Activated T-helper 2 cell treated with anti-CD3 and anti-CD28 coated beads, Interferon-gamma antibody, Interleukin-2, Interleukin-4, amounts not matched to agents 10 μg/mL and 5 μg/mL and 100 μg/mL, durations not matched to agents 14 hours and 24 hours and 36 hours (primary cell): ENCODE measurements around the gene CTNNBL1. TPM values are rescaled to one million over a fixed set of nuclear protein-coding genes. Genes with fewer than 3 reads are reported as not detected.
"Not testable (repeated sequence)": the region's sequence is repeated elsewhere in the genome, so short reads cannot be mapped to it uniquely, and the experiment has no call there.

Experiments used
- DNase-seq: peaks from one replicate; pipeline ENCODE4 v3.0.0; 2021; ENCODE audit warnings: low spot score
- H3K27ac Mint-ChIP-seq: one replicate; pipeline ENCODE4 v1.8.0; 2021; ENCODE audit warnings: mixed read lengths
- H3K27me3 Mint-ChIP-seq: one replicate; pipeline ENCODE4 v1.8.0; 2021; ENCODE audit warnings: low read depth, mixed read lengths
- H3K36me3 Mint-ChIP-seq: one replicate; pipeline ENCODE4 v1.8.0; 2021; ENCODE audit warnings: low read depth, mixed read lengths
- H3K4me1 Mint-ChIP-seq: one replicate; pipeline ENCODE4 v1.8.0; 2021; ENCODE audit warnings: low read depth, mixed read lengths
- H3K4me3 Mint-ChIP-seq: one replicate; pipeline ENCODE4 v1.8.0; 2021; ENCODE audit warnings: low read depth, mild to moderate bottlenecking, moderate library complexity, mixed read lengths
- H3K9me3 Mint-ChIP-seq: one replicate; pipeline ENCODE4 v1.8.0; 2021; ENCODE audit warnings: mixed read lengths
- intact Hi-C: fragments of 100-400 bp; cut with micrococcal nuclease; formaldehyde crosslinking; loops from one replicate; pipeline ENCODE4 v1.15.1; 2023
- total RNA-seq: library from RNA; stranded (reverse); gene quantifications from 2 replicates; pipeline ENCODE4 v1.2.3, GENCODE V29; 2022

Gene CTNNBL1
- total RNA-seq, 1 donor from 2014 or later, result 108 TPM

DNA sequence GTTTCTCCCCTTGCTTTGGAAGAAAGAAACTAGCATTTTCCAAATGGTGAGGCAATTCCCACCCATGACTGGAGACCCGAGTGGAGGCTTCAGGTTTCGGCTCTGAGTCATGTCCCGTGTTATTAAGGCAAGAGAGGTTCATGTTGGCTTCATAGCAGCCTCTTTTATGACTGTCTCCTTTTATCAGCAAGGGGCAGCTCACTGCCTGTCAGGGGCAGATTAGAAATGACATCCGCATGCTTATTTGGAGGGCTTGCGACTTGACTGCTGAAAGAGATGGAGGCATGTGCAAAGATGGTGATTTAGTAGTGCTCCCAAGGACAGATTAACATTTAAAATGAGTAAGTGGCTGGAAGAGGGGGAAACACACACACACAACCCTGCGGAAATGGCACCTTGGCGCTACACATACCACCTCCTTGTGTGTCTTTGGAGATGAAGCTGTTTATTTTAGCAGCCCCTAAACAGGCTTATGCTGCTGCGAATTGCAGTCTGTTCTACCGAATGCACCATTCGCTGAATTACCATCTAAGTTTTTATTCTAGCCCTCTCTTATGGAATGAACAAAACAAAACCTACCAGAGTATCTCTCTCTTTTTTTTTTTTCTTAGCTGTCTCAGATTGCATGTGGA lies 157.0 kb downstream of the CTNNBL1 start:
- H3K9me3 Mint-ChIP-seq, result no peaks in the 10 kb centered on the region
- intact Hi-C loops, result loop anchor here (10.0 kb wide), 1 partner anchor 144 kb away; no protein-coding TSS in a partner anchor
- peaks cover 13% of the 10 kb centered on the region for H3K4me1 Mint-ChIP-seq
- H3K4me3 Mint-ChIP-seq, result no peak overlapping the region
- H3K27ac Mint-ChIP-seq, result no peak overlapping the region
- no peaks in the 10 kb centered on the region for H3K27me3 Mint-ChIP-seq
- DNase-seq, result no peak
- H3K36me3 Mint-ChIP-seq, result peaks cover 33% of the 10 kb centered on the region

DNA sequence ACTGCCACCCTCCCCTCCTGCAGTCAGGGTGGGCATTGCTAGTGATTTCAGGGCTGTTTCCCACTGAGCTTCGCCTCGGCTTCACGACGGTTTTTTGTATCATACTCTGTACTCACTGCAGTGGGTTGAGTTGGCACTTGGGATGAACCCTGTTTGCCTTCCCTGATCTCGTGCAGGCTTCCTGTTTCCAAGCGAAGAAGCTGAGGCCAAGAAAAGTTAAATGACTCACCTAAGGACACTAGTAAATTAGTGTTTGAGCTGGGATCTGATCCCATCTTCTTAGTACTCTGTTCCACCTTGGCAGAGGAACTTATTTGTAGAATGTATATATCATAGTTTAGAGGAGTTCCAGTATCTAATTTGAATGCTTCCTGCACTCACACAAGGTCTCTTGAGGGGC lies 158.8 kb downstream of the CTNNBL1 start:
- intact Hi-C loops, result loop anchor here (10.0 kb wide), 1 partner anchor 142 kb away; no protein-coding TSS in a partner anchor

DNA sequence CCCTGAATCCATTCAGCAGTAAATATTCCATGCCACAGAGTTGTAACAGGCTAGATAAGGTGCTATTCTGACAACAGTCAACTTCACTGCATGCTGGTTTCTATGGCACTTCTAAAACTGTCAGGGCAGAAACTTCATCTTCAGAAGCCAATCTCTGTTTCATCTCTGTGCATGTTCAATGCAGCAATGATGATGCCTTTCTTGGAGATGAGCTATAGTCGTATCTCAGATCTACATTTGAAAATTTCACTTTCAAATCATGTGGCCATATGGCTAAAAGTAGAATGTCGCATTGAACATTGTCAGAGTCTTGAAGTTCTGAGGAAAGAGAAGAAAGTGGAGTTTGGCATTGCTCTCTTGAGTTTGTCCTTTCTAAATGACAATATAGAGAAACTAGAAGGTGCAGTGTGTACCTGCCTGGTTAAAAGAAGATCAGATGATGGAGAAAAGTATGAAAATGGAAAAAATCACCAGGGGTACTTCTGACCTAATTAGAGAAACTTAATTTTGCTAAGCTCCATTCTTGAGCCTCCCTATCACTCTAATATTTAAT lies 160.1 kb downstream of the CTNNBL1 start:
- DNase-seq, result no peak
- H3K27ac Mint-ChIP-seq, result peak overlapping the region; percentile 90
- H3K27me3 Mint-ChIP-seq, result no peaks in the 10 kb centered on the region
- no peaks in the 10 kb centered on the region for H3K9me3 Mint-ChIP-seq
- peaks cover 41% of the 10 kb centered on the region for H3K36me3 Mint-ChIP-seq
- H3K4me1 Mint-ChIP-seq, result peaks cover 25% of the 10 kb centered on the region
- intact Hi-C loops, result loop anchor here (10.0 kb wide), 1 partner anchor 141 kb away; no protein-coding TSS in a partner anchor
- H3K4me3 Mint-ChIP-seq, result no peak overlapping the region

More for the DNA sequence above, 158.8 kb downstream of the CTNNBL1 start:
- H3K4me3 Mint-ChIP-seq, result no peak overlapping the region
- DNase-seq, result no peak
- peaks cover 34% of the 10 kb centered on the region for H3K36me3 Mint-ChIP-seq
- no peaks in the 10 kb centered on the region for H3K9me3 Mint-ChIP-seq
- no peak overlapping the region for H3K27ac Mint-ChIP-seq
- no peaks in the 10 kb centered on the region for H3K27me3 Mint-ChIP-seq
- H3K4me1 Mint-ChIP-seq, result peaks cover 25% of the 10 kb centered on the region

DNA sequence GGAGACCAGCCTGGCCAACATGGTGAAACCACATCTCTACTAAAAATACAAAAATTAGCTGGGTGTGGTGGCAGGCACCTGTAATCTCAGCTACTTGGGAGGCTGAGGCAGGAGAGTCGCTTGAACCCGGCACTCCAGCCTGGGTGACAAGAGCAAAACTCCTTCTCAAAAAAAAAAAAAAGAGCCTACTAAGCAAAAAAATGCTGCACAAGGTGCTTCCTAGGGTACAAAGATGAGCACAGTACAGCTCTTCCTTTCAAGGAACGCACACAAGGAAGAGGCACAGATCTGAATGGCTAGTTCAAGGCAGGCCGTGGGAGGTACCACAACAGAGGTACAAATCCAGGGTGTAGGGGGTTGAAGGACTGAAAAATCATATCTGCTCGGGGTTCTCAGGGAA lies 162.2 kb downstream of the CTNNBL1 start:
- Mint-ChIP-seq H3K36me3 (peaks cover 49% of the 10 kb centered on the region), H3K27ac (peak overlapping the region; percentile 77), H3K4me1 (peaks cover 25% of the 10 kb centered on the region)
- DNase-seq, H3K9me3 Mint-ChIP-seq, H3K4me3 Mint-ChIP-seq, H3K27me3 Mint-ChIP-seq: not testable (repeated sequence)
- intact Hi-C loops, result loop anchor here (10.0 kb wide), 1 partner anchor 139 kb away; no protein-coding TSS in a partner anchor

DNA sequence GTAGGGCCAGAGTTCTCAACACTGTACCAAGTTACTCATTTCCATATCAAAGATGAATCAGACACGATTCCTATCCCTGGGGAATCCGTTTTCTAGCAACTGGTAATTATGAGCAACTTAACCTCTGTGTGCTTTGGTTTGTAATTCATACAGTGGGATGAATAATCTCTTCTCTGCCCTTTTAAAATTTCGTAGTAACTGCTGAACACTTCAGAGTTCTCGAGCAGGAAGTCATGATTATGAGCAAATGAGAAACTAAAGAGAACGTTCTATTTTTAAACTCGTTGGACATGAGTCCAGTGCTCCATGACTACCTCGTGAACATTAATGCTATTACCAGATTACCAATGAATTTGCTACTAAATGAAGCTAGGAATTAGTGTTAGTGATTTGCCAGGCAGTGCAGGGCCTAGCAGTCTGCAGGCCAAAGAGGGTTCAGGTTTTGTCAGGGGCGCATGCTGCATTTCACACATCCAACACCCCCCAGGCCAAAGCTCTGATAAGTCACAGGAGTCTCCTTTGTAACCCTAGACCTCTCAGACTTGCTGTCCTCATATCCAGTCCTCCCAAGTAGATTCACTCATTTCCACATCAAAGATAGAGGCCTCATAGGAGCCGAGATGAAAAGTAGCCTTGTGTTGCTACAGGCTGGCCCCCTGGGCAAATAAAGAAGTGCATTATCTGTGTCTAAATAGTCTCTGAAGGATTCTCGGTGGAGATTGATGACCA lies 163.3 kb downstream of the CTNNBL1 start:
- Mint-ChIP-seq H3K36me3 (peaks cover 47% of the 10 kb centered on the region), H3K9me3 (no peaks in the 10 kb centered on the region), H3K27ac (peak overlapping the region; percentile 77), H3K4me1 (peaks cover 25% of the 10 kb centered on the region), H3K27me3 (no peaks in the 10 kb centered on the region), H3K4me3 (no peak overlapping the region)
- intact Hi-C loops, result loop anchor here (10.0 kb wide), 1 partner anchor 138 kb away; no protein-coding TSS in a partner anchor
- no peak for DNase-seq

DNA sequence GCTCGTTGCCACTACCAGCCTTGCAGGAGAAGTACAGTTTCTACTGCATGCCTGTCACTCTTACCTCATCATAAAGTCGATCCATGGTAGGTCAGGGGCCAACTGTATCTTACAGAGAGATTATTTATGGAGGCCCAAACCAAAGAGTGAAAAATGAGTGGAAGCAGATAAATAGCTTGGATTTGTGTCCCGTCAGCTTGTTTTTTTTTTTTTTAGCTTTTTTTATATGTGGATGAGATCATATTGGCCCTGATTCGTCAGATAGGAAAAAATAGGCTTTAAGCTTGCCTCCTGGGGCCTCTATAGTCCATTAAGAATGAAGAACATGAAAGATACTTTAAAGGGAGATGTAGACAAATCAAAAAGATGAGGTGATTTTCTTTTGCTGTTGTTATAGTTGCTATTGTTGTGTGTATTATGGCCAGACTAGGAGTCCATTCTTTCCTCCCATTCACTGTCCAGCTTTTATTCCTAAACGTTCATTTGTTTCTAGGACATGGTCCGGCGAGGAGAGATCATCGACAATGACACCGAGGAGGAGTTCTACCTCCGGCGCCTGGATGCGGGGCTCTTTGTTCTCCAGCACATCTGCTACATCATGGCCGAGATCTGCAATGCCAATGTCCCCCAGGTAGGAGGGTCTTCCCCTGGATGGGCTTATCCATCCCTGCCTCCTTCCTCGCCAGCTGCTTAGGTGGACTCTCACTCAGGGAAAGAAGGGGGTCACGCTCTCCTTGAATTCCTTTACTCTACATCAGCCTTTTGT lies 165.8 kb downstream of the CTNNBL1 start:
- Mint-ChIP-seq H3K9me3 (no peaks in the 10 kb centered on the region), H3K4me1 (peaks cover 15% of the 10 kb centered on the region), H3K36me3 (peaks cover 40% of the 10 kb centered on the region), H3K4me3 (no peak overlapping the region), H3K27ac (no peak overlapping the region), H3K27me3 (no peaks in the 10 kb centered on the region)
- no peak for DNase-seq
- intact Hi-C loops, result loop anchor here (10.0 kb wide), 1 partner anchor 135 kb away; no protein-coding TSS in a partner anchor

DNA sequence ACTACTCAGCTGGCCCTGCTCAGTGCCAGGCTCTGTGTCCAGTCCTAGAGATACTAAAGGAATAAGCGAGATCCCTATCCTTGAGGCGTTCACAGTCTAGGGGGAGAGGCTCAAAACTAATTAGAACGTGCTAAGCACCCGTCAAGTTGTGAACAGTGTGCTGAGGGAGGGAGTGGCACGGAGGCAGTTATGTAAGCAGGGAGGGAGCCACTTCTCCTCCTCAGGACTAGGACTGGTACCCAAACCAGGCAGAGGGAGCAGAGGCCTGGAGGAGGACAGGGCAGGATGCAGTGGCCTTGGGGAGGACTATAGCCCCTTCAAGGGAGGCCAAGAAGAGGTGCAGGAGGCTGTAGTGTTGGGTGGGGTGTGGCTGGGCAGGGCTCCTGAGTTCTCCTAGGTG lies 169.5 kb downstream of the CTNNBL1 start:
- Mint-ChIP-seq H3K4me3 (no peak overlapping the region), H3K4me1 (no peaks in the 10 kb centered on the region), H3K9me3 (no peaks in the 10 kb centered on the region), H3K36me3 (peaks cover 19% of the 10 kb centered on the region), H3K27me3 (no peaks in the 10 kb centered on the region), H3K27ac (no peak overlapping the region)
- DNase-seq, result no peak
- intact Hi-C loops, result no loop called here

DNA sequence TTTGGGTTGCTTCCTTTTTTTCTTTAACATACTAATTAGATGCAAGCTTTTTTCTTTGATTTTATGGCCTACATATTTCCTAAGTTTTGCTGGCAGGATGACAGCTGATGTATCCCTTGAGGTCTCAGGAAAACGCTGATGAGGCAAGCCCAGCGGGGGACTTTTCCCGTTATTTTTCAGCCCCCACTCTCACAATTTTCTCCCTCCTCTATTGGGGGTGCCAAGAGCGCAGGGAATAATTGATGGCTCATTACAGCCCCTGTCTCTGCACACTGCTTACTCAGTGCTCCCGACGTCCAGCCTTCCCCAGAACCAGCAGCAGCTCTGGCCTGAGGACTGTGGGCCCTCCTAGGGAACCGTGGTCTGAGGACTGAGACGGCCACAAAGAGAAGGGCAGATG lies 170.5 kb downstream of the CTNNBL1 start:
- Mint-ChIP-seq H3K27me3 (no peaks in the 10 kb centered on the region), H3K4me3 (no peak overlapping the region), H3K4me1 (no peaks in the 10 kb centered on the region), H3K36me3 (peaks cover 14% of the 10 kb centered on the region), H3K9me3 (no peaks in the 10 kb centered on the region), H3K27ac (no peak overlapping the region)
- intact Hi-C loops, result no loop called here
- no peak for DNase-seq

DNA sequence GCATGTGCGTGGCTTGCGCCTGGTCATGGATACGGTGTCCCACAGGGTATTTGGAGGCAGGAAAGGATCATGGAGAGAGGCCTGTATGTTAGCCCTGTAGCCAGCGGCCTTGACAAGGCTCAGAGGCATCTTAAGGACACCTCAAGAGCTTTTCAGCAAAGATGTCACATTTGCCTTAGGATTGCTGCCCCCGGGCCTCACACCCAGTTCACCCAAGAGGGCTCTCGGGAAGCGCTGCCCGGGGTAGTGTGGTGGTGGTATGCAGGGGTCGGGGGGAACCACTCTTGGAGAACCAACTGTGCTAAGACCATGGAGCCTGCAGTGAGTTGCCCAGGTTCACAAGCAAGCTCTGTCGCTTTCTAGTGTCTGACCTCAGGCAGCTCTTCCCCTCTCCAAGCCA lies 172.2 kb downstream of the CTNNBL1 start:
- Mint-ChIP-seq H3K9me3 (no peaks in the 10 kb centered on the region), H3K27me3 (no peaks in the 10 kb centered on the region), H3K4me3 (no peak overlapping the region), H3K4me1 (no peaks in the 10 kb centered on the region), H3K36me3 (peaks cover 10% of the 10 kb centered on the region), H3K27ac (no peak overlapping the region)
- intact Hi-C loops, result no loop called here
- DNase-seq, result no peak

DNA sequence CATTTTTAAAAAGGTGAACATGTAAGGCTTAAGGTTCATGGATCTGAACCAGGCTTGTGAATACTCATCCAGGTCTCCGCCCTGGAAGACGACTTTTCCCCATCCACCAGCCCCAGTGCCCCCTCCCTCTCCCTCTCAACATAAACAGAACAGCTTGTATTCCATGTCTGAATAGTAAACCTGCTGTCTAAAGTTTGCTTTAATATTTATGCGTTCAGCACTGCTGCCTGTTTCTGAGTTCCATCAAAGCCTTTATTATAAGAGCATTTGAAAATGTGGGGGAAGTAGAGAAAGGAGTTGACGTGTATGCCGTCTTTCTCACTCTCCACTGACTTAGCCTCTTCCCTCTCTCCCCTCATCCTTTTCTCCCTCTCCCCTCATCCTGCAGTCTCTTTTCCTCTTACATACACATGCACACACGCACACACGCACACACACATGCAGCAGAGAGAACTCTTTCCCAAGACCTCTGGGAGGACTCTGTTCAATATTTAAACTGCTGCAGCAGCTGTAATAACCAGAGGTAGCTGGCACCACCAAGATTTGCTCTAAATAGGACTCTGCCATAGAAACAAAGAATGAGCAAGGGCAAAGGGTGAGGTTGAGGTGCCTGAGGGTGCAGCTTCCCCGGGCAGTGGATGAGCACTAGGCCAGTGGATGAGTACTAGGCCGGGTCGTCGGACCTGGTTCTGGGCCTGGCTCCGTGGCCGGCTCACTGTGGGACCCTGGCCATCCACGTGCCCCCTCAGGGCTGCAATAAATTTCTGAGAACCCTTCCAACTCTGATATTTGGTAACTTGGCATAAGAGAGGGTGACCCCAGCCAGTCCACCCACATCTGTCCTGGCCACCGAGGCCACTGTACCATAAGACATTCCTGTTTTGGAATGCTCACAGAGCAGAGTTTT lies 173.7 kb downstream of the CTNNBL1 start:
- Mint-ChIP-seq H3K36me3 (peaks cover 10% of the 10 kb centered on the region), H3K4me3 (no peak overlapping the region), H3K27me3 (no peaks in the 10 kb centered on the region), H3K27ac (no peak overlapping the region), H3K9me3 (no peaks in the 10 kb centered on the region), H3K4me1 (no peaks in the 10 kb centered on the region)
- intact Hi-C loops, result no loop called here
- no peak for DNase-seq

DNA sequence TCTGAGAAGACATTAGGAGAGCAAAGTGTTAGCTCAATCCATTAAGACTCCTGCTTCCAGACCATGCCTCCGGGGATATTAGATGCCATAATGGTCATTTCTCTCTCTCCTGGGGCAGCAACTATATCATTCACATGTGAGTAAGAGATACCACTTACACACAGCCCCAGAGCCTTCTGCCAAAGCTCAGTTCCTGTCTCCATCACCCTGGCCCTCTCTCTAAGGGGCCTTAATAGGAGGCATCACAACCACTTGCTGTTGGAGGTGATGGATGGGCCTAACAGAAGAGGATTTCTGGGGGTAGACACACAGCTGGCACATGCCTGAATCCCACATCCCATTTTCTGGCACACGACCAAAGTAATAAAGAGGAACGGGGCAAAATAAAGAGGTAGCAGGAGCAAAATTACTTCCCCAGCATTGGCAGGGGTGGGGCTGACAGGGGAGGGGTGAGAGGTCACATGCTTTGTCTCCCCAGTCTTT lies 175.1 kb downstream of the CTNNBL1 start:
- intact Hi-C loops, result no loop called here
- Mint-ChIP-seq H3K27ac (no peak overlapping the region), H3K4me3 (no peak overlapping the region), H3K36me3 (peaks cover 7% of the 10 kb centered on the region), H3K9me3 (no peaks in the 10 kb centered on the region), H3K27me3 (no peaks in the 10 kb centered on the region), H3K4me1 (no peaks in the 10 kb centered on the region)
- no peak for DNase-seq
